GM10266 (cell line): ENCODE measurements around the gene COL15A1.

Source experiments
- DNase-seq: peaks from one replicate; pipeline ENCODE4 v3.0.0; 2012; ENCODE audit errors: extremely low spot score
- TF ChIP-seq, protein P1 (sequence below): IDR thresholded peaks from 2 replicates; pipeline ENCODE4 v1.5.1; 2012; ENCODE audit warnings: mild to moderate bottlenecking, low read depth; ENCODE audit not compliant: control insufficient read depth, insufficient read depth; ENCODE audit errors: missing control alignments

Gene COL15A1

DNA sequence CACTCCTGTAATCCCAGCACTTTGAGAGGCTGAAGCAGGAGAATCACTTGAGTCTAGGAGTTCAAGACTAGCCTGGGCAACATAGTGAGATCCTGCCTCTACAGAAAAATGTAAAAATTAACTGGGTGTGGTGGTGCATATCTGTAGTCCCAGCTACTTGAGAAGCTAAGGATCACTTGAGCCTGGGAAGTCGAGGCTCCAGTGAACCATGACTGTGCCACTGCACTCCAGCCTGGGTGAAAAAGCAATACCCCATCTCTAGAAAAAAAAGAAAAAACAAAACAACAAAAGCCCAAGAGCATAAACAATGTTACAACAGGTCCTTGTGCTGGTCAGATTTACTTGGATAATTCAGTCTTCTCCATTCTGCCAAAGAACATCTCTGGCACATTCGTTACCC lies 116.9 kb downstream of the COL15A1 start:
- DNase-seq: no peak
- TF ChIP-seq, protein P1, sequence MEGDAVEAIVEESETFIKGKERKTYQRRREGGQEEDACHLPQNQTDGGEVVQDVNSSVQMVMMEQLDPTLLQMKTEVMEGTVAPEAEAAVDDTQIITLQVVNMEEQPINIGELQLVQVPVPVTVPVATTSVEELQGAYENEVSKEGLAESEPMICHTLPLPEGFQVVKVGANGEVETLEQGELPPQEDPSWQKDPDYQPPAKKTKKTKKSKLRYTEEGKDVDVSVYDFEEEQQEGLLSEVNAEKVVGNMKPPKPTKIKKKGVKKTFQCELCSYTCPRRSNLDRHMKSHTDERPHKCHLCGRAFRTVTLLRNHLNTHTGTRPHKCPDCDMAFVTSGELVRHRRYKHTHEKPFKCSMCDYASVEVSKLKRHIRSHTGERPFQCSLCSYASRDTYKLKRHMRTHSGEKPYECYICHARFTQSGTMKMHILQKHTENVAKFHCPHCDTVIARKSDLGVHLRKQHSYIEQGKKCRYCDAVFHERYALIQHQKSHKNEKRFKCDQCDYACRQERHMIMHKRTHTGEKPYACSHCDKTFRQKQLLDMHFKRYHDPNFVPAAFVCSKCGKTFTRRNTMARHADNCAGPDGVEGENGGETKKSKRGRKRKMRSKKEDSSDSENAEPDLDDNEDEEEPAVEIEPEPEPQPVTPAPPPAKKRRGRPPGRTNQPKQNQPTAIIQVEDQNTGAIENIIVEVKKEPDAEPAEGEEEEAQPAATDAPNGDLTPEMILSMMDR: no peak

DNA sequence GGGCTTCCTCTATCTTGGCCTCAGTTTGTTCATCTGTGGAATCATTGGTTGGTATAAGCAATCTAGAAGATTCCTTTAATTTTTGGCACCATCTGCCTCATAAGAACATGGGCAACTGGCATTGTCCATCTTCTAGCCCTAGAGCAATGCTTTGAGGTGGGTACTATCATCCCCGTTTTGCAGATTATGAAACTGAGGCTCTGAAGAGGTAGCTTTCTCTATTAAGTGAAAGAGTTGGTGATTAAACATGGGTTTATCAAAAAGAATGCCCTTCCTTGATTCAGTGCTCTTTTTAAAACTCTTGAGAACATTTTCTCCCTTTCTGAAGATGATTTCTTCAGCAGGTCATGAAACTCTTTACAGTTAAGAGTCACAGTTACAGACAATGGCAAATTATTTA lies 118.8 kb downstream of the COL15A1 start:
- TF ChIP-seq, protein P1: no peak
- DNase-seq: no peak

DNA sequence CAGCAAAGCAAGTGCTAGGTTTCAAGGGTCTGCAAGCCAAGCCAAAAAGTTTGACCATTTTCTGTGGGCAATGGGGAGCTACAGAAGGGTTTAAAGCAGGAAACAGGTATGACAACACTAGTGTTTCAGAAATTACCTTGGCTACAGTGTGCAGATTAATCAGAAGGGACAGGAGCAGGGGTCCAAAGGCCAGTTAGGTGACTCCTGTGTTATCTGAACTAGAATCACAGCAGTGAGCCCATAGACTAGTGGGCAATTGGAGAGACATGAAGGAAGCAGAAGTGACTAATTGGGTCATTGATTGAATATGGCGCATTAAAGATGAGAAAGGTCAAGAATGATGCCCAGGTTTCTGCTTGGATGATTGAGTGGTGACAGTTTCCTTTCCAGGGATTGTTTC lies 119.8 kb downstream of the COL15A1 start:
- TF ChIP-seq, protein P1: no peak

DNA sequence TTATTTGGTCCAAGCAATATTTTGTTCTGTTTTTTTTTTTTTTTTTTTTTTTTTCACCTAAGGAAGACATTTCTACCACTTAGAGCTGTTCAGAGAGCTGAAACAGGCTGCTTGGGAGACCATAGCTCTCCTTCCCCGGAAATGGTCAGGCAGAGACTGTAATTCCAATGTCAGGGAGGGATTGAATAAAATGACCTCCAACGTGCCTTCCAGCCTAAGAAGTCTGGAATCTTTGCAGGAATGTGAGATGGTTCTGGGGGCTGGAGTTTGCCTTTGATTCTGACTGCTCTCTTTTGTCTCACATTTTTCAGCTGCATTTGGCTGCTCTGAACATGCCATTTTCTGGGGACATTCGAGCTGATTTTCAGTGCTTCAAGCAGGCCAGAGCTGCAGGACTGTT lies 122.9 kb downstream of the COL15A1 start:
- no peak for DNase-seq
- TF ChIP-seq, protein P1: no peak

More for the DNA sequence above, 119.8 kb downstream of the COL15A1 start:
- DNase-seq: no peak

DNA sequence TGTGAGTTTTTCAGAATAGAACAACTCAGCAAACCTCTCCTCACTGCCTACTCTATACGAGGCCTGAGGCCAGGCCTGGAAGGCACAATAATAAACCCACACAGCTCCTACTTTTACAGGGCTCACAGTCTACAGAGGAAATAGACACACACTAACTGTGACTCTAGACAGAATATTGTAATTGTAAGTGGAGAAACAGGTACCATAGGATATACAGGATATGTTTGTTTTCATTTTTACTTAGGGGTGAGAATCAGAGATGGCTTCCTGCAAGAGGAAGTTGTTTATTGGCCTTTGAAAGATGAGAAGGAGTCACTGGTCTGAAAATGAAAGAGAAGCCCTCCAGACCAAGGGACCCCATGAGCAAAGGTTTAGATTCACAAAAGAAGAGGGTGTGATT lies 125.4 kb downstream of the COL15A1 start:
- TF ChIP-seq, protein P1: no peak
- DNase-seq: no peak

DNA sequence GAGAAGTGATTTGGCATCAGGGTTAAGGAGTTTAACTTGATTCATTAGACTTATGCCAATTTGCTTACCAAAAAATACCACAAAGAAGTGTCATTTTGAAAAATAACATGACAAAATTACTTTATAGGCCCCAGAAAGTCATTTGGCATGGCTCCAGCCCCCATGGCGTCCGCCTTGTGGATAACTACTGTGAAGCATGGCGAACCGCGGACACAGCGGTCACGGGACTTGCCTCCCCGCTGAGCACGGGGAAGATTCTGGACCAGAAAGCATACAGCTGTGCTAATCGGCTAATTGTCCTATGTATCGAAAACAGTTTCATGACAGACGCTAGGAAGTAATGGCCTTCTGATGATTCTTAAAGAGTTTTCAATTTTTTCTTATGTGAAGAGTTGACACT lies 125.8 kb downstream of the COL15A1 start:
- TF ChIP-seq, protein P1: no peak
- no peak for DNase-seq

DNA sequence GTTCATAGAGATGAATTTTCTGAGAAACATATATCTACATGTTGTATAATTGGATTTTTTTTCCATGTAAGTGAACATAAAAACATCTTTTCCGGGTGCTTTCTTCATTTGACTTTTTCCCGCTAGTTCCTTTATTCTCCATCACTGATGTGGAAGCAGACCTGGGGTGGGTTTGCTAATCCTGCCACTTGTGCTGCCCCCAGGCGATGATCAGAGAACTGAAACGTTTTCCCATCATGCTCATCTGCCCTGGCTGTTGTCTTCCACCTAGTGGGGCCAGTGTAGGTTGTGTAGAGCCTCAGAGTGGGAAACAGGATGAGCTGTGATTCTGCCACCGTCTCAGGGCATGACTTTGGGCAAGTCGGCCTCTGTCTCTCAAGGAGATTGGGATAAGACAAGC lies 127.0 kb downstream of the COL15A1 start:
- TF ChIP-seq, protein P1: no peak
- no peak for DNase-seq
